Choroid plexus epithelial cell (primary cell): ENCODE results near the gene ELF1.
"Not testable (repeated sequence)": the region's sequence is repeated elsewhere in the genome, so short reads cannot be mapped to it uniquely, and the experiment has no call there.

Experiments used
- DNase-seq: peaks from one replicate; pipeline ENCODE4 v3.0.0-alpha.2; 2010; ENCODE audit warnings: low read depth
- H3K4me3 ChIP-seq: 2 replicates; pipeline ENCODE4 v1.5.1; 2011; ENCODE audit warnings: low read depth, mild to moderate bottlenecking, control low read depth, low read length, moderate library complexity
- CTCF ChIP-seq: conservative IDR thresholded peaks from 2 replicates; pipeline ENCODE4 v1.5.1; 2011; ENCODE audit warnings: low read depth, mild to moderate bottlenecking, control low read depth, inconsistent platforms, low read length, moderate library complexity

The ELF1 gene

GRCh38 chr13:40943073-40943472, 76.0 kb downstream of the ELF1 start:
- no peak for TF ChIP-seq CTCF
- peak; percentile 19 for DNase-seq
- H3K4me3 ChIP-seq: no peak overlapping the region

- H3K4me3 ChIP-seq: no peak overlapping the region
- no peak for TF ChIP-seq CTCF
- no peak for DNase-seq
Observed at GRCh38 chr13:40941581-40941980, 77.5 kb downstream of the ELF1 start.

GRCh38 chr13:40940841-40941240, 78.3 kb downstream of the ELF1 start:
- TF ChIP-seq CTCF: no peak
- DNase-seq: no peak
- H3K4me3 ChIP-seq: no peak overlapping the region

- no peak overlapping the region for H3K4me3 ChIP-seq
- no peak for DNase-seq
- TF ChIP-seq CTCF: no peak
Observed at GRCh38 chr13:40933508-40934204, 85.5 kb downstream of the ELF1 start.

GRCh38 chr13:40932252-40932651, 86.9 kb downstream of the ELF1 start:
- TF ChIP-seq CTCF: no peak
- no peak for DNase-seq
- no peak overlapping the region for H3K4me3 ChIP-seq

GRCh38 chr13:40931719-40932118, 87.4 kb downstream of the ELF1 start:
- no peak overlapping the region for H3K4me3 ChIP-seq
- no peak for DNase-seq
- no peak for TF ChIP-seq CTCF

GRCh38 chr13:40929883-40930282, 89.2 kb downstream of the ELF1 start:
- DNase-seq, H3K4me3 ChIP-seq: not testable (repeated sequence)

- no peak overlapping the region for H3K4me3 ChIP-seq
- no peak for DNase-seq
- no peak for TF ChIP-seq CTCF
Observed at GRCh38 chr13:40928980-40929379, 90.1 kb downstream of the ELF1 start.
